MM.1S (cell line): ENCODE results near the gene EXOC6.

ENCODE experiments used
- CTCF ChIP-seq: fragments of 300-600 bp; sonication (generic); IDR thresholded peaks from 2 replicates; pipeline ENCODE4 v1.5.1; 2016; ENCODE audit warnings: antibody characterized with exemption, low read length, mixed read lengths
- EZH2 ChIP-seq: fragments of 300-600 bp; sonication (generic); optimal IDR thresholded peaks from 2 replicates; pipeline ENCODE3; 2017; ENCODE audit warnings: low read depth, mild to moderate bottlenecking, antibody characterized with exemption, low read length, mixed read lengths

GRCh38 chr10:93065675-93066543 lies 217.6 kb downstream of the EXOC6 start:
- TF ChIP-seq CTCF (no peak), EZH2 (no peak)
